Cardiac muscle cell (in vitro differentiated cells and primary cell): ENCODE data around the gene MAST4. TPM values are rescaled to one million over a fixed set of nuclear protein-coding genes. Genes with fewer than 3 reads are reported as not detected.

Experiments
- DNase-seq, 2 donors: peaks; one replicate each; pipeline versions ENCODE4 v3.0.0 to v3.0.0-alpha.2; 2010 to 2017; ENCODE audit warnings: low read depth in 1 of 2, low spot score in 1 of 2
- H3K27ac ChIP-seq: fragments of 200-600 bp; sonication (generic); 2 replicates; pipeline ENCODE4 v1.5.1; 2016
- H3K27me3 ChIP-seq: fragments of 200-600 bp; sonication (generic); 2 replicates; pipeline ENCODE4 v1.6.0; 2016; ENCODE audit warnings: control low read depth
- H3K36me3 ChIP-seq: fragments of 200-600 bp; sonication (generic); 2 replicates; pipeline ENCODE4 v1.5.1; 2016; ENCODE audit warnings: control low read depth
- H3K4me1 ChIP-seq: fragments of 200-600 bp; sonication (generic); 2 replicates; pipeline ENCODE4 v1.8.1; 2017; ENCODE audit warnings: low read depth, mild to moderate bottlenecking, mixed run types
- H3K4me3 ChIP-seq: fragments of 200-600 bp; sonication (generic); 2 replicates; pipeline ENCODE4 v1.5.1; 2016; ENCODE audit warnings: mild to moderate bottlenecking
- H3K9me3 ChIP-seq: fragments of 200-600 bp; sonication (generic); 2 replicates; pipeline ENCODE4 v1.5.1; 2017; ENCODE audit warnings: low read depth, mild to moderate bottlenecking, control low read depth
- polyA plus RNA-seq: library from polyadenylated mRNA; unstranded; fragments of >200 nt; fragmentation: Nextera tagmentation; extraction: Ambion mirVana; gene quantifications from 2 replicates; pipeline ENCODE4 v1.2.1, GENCODE V29; 2016
- total RNA-seq: library from RNA; depleted of rRNA; stranded (reverse); fragments of >200 nt; gene quantifications from 2 replicates; pipeline ENCODE4 v1.2.3, GENCODE V29; 2016
- TF ChIP-seq, protein P1 (sequence below): IDR thresholded peaks from 2 replicates; pipeline ENCODE4 v1.5.1; 2012; ENCODE audit warnings: low read depth, mild to moderate bottlenecking, low read length

The MAST4 gene
- total and polyA plus RNA-seq, 2 experiments from 2014 or later: 33.1 to 58.0 TPM

GRCh38 chr5:67154556-67155206, 558.5 kb downstream of the MAST4 start:
- Histone ChIP-seq H3K4me3 (no peak overlapping the region), H3K4me1 (no peaks in the 10 kb centered on the region), H3K9me3 (no peaks in the 10 kb centered on the region), H3K36me3 (peaks cover 46% of the 10 kb centered on the region), H3K27me3 (no peaks in the 10 kb centered on the region), H3K27ac (peak overlapping the region; percentile 2)
- DNase-seq: no peak
- TF ChIP-seq, protein P1, sequence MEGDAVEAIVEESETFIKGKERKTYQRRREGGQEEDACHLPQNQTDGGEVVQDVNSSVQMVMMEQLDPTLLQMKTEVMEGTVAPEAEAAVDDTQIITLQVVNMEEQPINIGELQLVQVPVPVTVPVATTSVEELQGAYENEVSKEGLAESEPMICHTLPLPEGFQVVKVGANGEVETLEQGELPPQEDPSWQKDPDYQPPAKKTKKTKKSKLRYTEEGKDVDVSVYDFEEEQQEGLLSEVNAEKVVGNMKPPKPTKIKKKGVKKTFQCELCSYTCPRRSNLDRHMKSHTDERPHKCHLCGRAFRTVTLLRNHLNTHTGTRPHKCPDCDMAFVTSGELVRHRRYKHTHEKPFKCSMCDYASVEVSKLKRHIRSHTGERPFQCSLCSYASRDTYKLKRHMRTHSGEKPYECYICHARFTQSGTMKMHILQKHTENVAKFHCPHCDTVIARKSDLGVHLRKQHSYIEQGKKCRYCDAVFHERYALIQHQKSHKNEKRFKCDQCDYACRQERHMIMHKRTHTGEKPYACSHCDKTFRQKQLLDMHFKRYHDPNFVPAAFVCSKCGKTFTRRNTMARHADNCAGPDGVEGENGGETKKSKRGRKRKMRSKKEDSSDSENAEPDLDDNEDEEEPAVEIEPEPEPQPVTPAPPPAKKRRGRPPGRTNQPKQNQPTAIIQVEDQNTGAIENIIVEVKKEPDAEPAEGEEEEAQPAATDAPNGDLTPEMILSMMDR: no peak

GRCh38 chr5:67156976-67157583, 560.9 kb downstream of the MAST4 start:
- Histone ChIP-seq H3K4me3 (no peak overlapping the region), H3K4me1 (no peaks in the 10 kb centered on the region), H3K27me3 (no peaks in the 10 kb centered on the region), H3K9me3 (no peaks in the 10 kb centered on the region), H3K36me3 (peaks cover 47% of the 10 kb centered on the region), H3K27ac (no peak overlapping the region)
- peak; percentile 28 to 41 for DNase-seq
- TF ChIP-seq, protein P1: peak; percentile 76

DNA sequence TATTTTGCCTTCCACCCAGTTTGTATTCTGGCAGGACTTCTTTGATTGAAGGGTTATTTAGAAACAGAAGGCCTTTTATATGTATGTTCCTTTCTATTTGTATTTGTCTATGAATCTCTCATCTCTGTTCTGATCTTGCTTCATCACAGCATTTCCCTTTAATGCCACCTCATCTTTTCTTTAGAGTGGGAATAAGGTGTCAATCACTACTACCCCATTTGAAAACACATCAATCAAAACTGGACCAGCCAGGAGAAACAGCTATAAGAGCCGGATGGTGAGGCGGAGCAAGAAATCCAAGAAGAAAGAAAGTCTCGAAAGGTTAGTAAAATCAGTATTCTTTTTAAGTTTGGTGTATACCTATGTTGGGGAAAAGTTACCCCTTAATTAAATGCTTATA, 564.1 kb downstream of the MAST4 start:
- Histone ChIP-seq H3K4me1 (no peaks in the 10 kb centered on the region), H3K9me3 (no peaks in the 10 kb centered on the region), H3K36me3 (peaks cover 39% of the 10 kb centered on the region), H3K27ac (no peak overlapping the region), H3K4me3 (no peak overlapping the region), H3K27me3 (no peaks in the 10 kb centered on the region)
- TF ChIP-seq, protein P1: no peak
- no peak for DNase-seq

- TF ChIP-seq, protein P1: no peak
- Histone ChIP-seq H3K9me3 (no peaks in the 10 kb centered on the region), H3K27me3 (no peaks in the 10 kb centered on the region), H3K4me3 (no peak overlapping the region), H3K36me3 (peaks cover 35% of the 10 kb centered on the region), H3K27ac (no peak overlapping the region), H3K4me1 (no peaks in the 10 kb centered on the region)
- peak in 1 of 2 donors; percentile 15 for DNase-seq
These were observed 564.8 kb downstream of the MAST4 start for GRCh38 chr5:67160985-67161384.

GRCh38 chr5:67161767-67162166, 565.6 kb downstream of the MAST4 start:
- H3K27ac ChIP-seq: no peak overlapping the region
- no peak for DNase-seq
- H3K4me1 ChIP-seq: peaks cover 4% of the 10 kb centered on the region
- TF ChIP-seq, protein P1: no peak
- H3K4me3 ChIP-seq: no peak overlapping the region
- H3K9me3 ChIP-seq: no peaks in the 10 kb centered on the region
- no peaks in the 10 kb centered on the region for H3K27me3 ChIP-seq
- H3K36me3 ChIP-seq: peaks cover 35% of the 10 kb centered on the region
